ENCODE measurements around the gene ACVR1. TPM values are rescaled to one million over a fixed set of nuclear protein-coding genes. Genes with fewer than 3 reads are reported as not detected.

The ACVR1 gene
- total and polyA plus RNA-seq, 2 donors (not counting 3 experiments of a cell fraction or from before 2014, with no cell fraction given): 24.8 to 33.6 TPM

- H4K20me1 ChIP-seq (replicated peaks; ENCODE audit: control insufficient read depth, extremely low read depth, insufficient read depth, low read length): no peaks in the 10 kb centered on the region
- no peak for DNase-seq (ENCODE audit: low read depth, low spot score)
- no TSS peak for BruUV-seq (replicated peaks)
- FAIRE-seq: no peak
- H3K9me3 ChIP-seq (replicated peaks; ENCODE audit: control insufficient read depth, insufficient read depth, low read length): no peaks in the 10 kb centered on the region
- dilution Hi-C loops (cut with MboI; ENCODE audit: extremely low pct_ligation_motif_present, low sequenced_read_pairs): no loop called here
- no peaks in the 10 kb centered on the region for H3K27me3 ChIP-seq (ENCODE audit: control insufficient read depth in 2 of 2, insufficient read depth in 2 of 2, low read length in 2 of 2)
- no peak overlapping the region for H3K27ac ChIP-seq (ENCODE audit: insufficient read depth, low read depth, low read length)
- H2AFZ ChIP-seq (ENCODE audit: low read depth, low read length): no peak overlapping the region
- peaks cover 21% of the 10 kb centered on the region for H3K79me2 ChIP-seq (ENCODE audit: control insufficient read depth, insufficient read depth, low read length)
- H3K36me3 ChIP-seq (ENCODE audit: control insufficient read depth in 2 of 2, extremely low read depth in 1 of 2, insufficient read depth in 2 of 2, low read length in 2 of 2): no peaks in the 10 kb centered on the region
- no peak overlapping the region for H3K9ac ChIP-seq (replicated peaks; ENCODE audit: extremely low read depth, insufficient read depth, low read length)
- peaks cover 14% of the 10 kb centered on the region for H3K4me1 ChIP-seq (ENCODE audit: control insufficient read depth, extremely low read depth, insufficient read depth, low read length)
- no peak overlapping the region for H3K4me2 ChIP-seq (ENCODE audit: insufficient read depth, low read length)
- ChIA-PET POLR2A (no interaction called here), CTCF (interaction anchor here (1.3 kb wide), 1 partner anchor 23 kb away, joined by 3 read pairs; no protein-coding TSS in a partner anchor)
- TF ChIP-seq MYC (IDR thresholded peaks at IDR 0.05; ENCODE audit: low read depth, low read length) (no peak), FOS (IDR thresholded peaks at IDR 0.05; ENCODE audit: borderline replicate concordance, insufficient read depth, low read length) (no peak), MAX (IDR thresholded peaks at IDR 0.05; ENCODE audit: insufficient read depth, insufficient read length) (no peak), POLR2A (IDR thresholded peaks at IDR 0.05; ENCODE audit: low read depth, low read length) (no peak), EZH2 (IDR thresholded peaks at IDR 0.05; ENCODE audit: borderline replicate concordance, low read depth, low read length, severe bottlenecking) (no peak)
- no peaks in the 10 kb centered on the region for H3K9me1 ChIP-seq (replicated peaks; ENCODE audit: control insufficient read depth, extremely low read depth, insufficient read depth, low read length)
- H3K4me3 ChIP-seq (replicated peaks in 1 of 3; ENCODE audit: insufficient read depth in 1 of 3, low read depth in 1 of 3, low read length in 3 of 3): no peak overlapping the region
- intact Hi-C loops (cut with micrococcal nuclease): no loop called here
Observed at GRCh38 chr2:157843935-157844334, 32.2 kb downstream of the ACVR1 start.

- peaks cover 23% of the 10 kb centered on the region for H3K4me1 ChIP-seq (ENCODE audit: control insufficient read depth, extremely low read depth, insufficient read depth, low read length)
- no peak overlapping the region for H3K9ac ChIP-seq (replicated peaks; ENCODE audit: extremely low read depth, insufficient read depth, low read length)
- FAIRE-seq (no peak), DNase-seq (ENCODE audit: low read depth, low spot score) (no peak)
- H3K4me2 ChIP-seq (ENCODE audit: insufficient read depth, low read length): no peak overlapping the region
- TF ChIP-seq POLR2A (IDR thresholded peaks at IDR 0.05; ENCODE audit: low read depth, low read length): no peak
- no peak for TF ChIP-seq CTCF (IDR thresholded peaks at IDR 0.05; ENCODE audit: extremely low read depth in 1 of 2, insufficient read depth in 1 of 2, low read depth in 1 of 2, low read length in 2 of 2)
- no peak for TF ChIP-seq MAX (IDR thresholded peaks at IDR 0.05; ENCODE audit: insufficient read depth, insufficient read length)
- no peak for TF ChIP-seq MYC (IDR thresholded peaks at IDR 0.05; ENCODE audit: low read depth, low read length)
- no peak for TF ChIP-seq EZH2 (IDR thresholded peaks at IDR 0.05; ENCODE audit: borderline replicate concordance, low read depth, low read length, severe bottlenecking)
- no peak for TF ChIP-seq GATA2 (IDR thresholded peaks at IDR 0.05; ENCODE audit: insufficient read depth, insufficient read length, low read depth, low read length)
- TF ChIP-seq POLR2AphosphoS5 (IDR thresholded peaks at IDR 0.05; ENCODE audit: insufficient read depth, low read depth, low read length): no peak
- no peak for TF ChIP-seq FOS (IDR thresholded peaks at IDR 0.05; ENCODE audit: borderline replicate concordance, insufficient read depth, low read length)
- TF ChIP-seq JUN (IDR thresholded peaks at IDR 0.05; ENCODE audit: borderline replicate concordance, insufficient read depth, insufficient read length, low read depth): no peak
- no peaks in the 10 kb centered on the region for H3K9me1 ChIP-seq (replicated peaks; ENCODE audit: control insufficient read depth, extremely low read depth, insufficient read depth, low read length)
- H3K27ac ChIP-seq (ENCODE audit: insufficient read depth, low read depth, low read length): no peak overlapping the region
- H3K9me3 ChIP-seq (replicated peaks; ENCODE audit: control insufficient read depth, insufficient read depth, low read length): no peaks in the 10 kb centered on the region
- intact Hi-C loops (cut with micrococcal nuclease) (no loop called here), dilution Hi-C loops (cut with MboI; ENCODE audit: extremely low pct_ligation_motif_present, low sequenced_read_pairs) (no loop called here)
- no peak overlapping the region for H2AFZ ChIP-seq (ENCODE audit: low read depth, low read length)
- no TSS peak for BruUV-seq (replicated peaks)
- ChIA-PET CTCF (interaction anchor here (1.3 kb wide), 1 partner anchor 23 kb away, joined by 3 read pairs; no protein-coding TSS in a partner anchor), POLR2A (no interaction called here)
- no peaks in the 10 kb centered on the region for H3K36me3 ChIP-seq (ENCODE audit: control insufficient read depth in 2 of 2, extremely low read depth in 1 of 2, insufficient read depth in 2 of 2, low read length in 2 of 2)
- H3K27me3 ChIP-seq (ENCODE audit: control insufficient read depth in 2 of 2, insufficient read depth in 2 of 2, low read length in 2 of 2): no peaks in the 10 kb centered on the region
- no peak overlapping the region for H3K4me3 ChIP-seq (replicated peaks in 1 of 3; ENCODE audit: insufficient read depth in 1 of 3, low read depth in 1 of 3, low read length in 3 of 3)
- H4K20me1 ChIP-seq (replicated peaks; ENCODE audit: control insufficient read depth, extremely low read depth, insufficient read depth, low read length): no peaks in the 10 kb centered on the region
- peaks cover 15% of the 10 kb centered on the region for H3K79me2 ChIP-seq (ENCODE audit: control insufficient read depth, insufficient read depth, low read length)
Observed at GRCh38 chr2:157843081-157843480, 33.0 kb downstream of the ACVR1 start.

Measured in endothelial cell of umbilical vein (primary cell).